ENCODE measurements around the gene GINS2. TPM values are rescaled to one million over a fixed set of nuclear protein-coding genes. Genes with fewer than 3 reads are reported as not detected.

GINS2 gene
- total RNA-seq, 1 experiment from 2014 or later, result 25.2 TPM

DNA sequence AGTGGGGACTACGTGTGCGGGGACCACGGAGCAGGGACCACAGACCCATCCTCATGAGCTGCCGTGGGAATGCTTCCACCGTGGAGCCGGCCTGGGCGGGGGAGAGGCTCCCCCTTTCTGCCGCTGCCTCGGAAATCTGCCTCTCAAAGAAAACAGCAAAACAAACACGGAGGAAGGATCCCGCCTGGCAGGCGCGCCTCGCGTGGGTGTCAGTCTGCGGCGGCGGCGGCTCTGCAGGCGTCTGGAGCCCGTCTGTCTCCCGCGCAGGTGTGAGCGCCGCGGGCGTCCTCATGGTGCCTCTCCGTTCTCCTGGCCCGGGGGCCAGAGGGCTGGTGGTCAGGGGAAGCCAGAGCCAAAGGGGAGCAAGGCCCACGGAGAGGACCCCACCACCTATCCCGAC, 48.2 kb downstream of the GINS2 start:
- H3K4me3 Mint-ChIP-seq (ENCODE audit: low read depth, unreplicated experiment), result no peak overlapping the region
- no peak for TF ChIP-seq CTCF (IDR thresholded peaks at IDR 0.05; ENCODE audit: unreplicated experiment)
- peaks cover 16% of the 10 kb centered on the region for H3K36me3 Mint-ChIP-seq (ENCODE audit: insufficient read depth, unreplicated experiment)
- H3K27ac Mint-ChIP-seq (ENCODE audit: unreplicated experiment), result no peak overlapping the region
- peaks cover 18% of the 10 kb centered on the region for H3K4me1 Mint-ChIP-seq (ENCODE audit: low read depth, unreplicated experiment)
- no peak for DNase-seq
- H3K9me3 Mint-ChIP-seq (ENCODE audit: low read depth, unreplicated experiment), result no peaks in the 10 kb centered on the region
- no TSS peak for BruUV-seq (replicated peaks)
- H3K27me3 Mint-ChIP-seq (ENCODE audit: unreplicated experiment), result no peaks in the 10 kb centered on the region
- intact Hi-C loops (cut with micrococcal nuclease; ENCODE audit: unreplicated experiment), result no loop called here
- CTCF ChIA-PET, result interaction anchor here (0.6 to 1.3 kb wide), 2 partner anchors 10 to 80 kb away, joined by 3 read pairs; no protein-coding TSS in a partner anchor

DNA sequence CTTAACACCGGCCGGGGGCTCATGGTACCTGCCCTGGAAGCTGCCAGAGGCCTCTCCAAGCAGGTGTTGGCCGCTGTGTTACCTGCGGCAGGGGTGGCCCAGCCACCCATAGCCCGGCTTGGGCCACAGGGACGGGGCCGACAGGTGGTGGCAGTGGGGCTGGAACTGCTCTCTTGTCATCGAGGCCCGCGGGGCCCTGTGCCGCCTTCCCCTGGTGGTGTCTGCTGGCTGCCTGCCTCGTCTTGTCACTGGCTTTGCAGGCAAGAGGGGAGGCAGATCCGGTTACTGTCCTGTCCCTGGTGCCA, 48.5 kb downstream of the GINS2 start:
- BruUV-seq (replicated peaks), result no TSS peak

DNA sequence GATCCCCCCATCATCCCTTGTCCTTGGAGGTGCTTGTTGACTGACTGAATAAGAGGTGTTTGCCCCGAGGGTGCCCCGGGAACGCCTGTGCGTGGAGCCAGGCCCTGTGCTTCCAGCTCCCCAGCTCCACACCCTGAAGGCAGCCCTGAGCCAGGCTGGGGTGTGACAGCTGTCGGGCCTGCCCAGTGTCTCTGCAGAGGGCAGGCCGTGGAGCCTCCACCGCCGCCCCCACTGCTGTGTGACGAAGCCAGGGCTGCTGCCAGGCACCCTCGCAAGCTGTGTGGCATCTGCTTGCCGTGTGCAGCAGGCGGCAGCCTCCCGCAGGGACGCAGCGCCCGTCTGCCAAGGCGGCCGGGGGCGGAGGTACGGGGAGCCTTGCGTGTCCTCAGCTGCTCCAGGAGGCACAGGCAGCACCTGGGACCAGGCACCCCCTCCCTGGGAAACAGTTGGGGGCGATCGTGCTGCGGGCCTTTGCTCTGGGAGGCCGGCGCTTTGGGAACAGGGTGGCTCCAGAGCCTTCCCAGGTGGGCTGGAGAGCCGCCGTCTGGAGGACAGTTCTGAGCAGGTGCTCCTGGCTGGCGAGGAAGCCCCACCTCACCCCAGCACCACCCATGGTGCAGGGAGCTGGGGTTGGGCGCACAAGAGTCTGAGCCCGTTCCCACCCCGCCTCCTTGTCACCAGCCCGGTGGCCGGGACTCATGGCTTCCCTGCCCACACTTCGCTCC, 49.1 kb downstream of the GINS2 start:
- Mint-ChIP-seq H3K27ac (ENCODE audit: unreplicated experiment) (no peak overlapping the region), H3K4me1 (ENCODE audit: low read depth, unreplicated experiment) (peaks cover 9% of the 10 kb centered on the region), H3K9me3 (ENCODE audit: low read depth, unreplicated experiment) (no peaks in the 10 kb centered on the region), H3K36me3 (ENCODE audit: insufficient read depth, unreplicated experiment) (peaks cover 10% of the 10 kb centered on the region), H3K4me3 (ENCODE audit: low read depth, unreplicated experiment) (no peak overlapping the region), H3K27me3 (ENCODE audit: unreplicated experiment) (no peaks in the 10 kb centered on the region)
- intact Hi-C loops (cut with micrococcal nuclease; ENCODE audit: unreplicated experiment), result no loop called here
- CTCF ChIA-PET, result interaction anchor here (0.6 to 1.3 kb wide), 2 partner anchors 11 to 79 kb away, joined by 3 read pairs; no protein-coding TSS in a partner anchor
- no peak for TF ChIP-seq CTCF (IDR thresholded peaks at IDR 0.05; ENCODE audit: unreplicated experiment)
- no peak for DNase-seq
- BruUV-seq (replicated peaks), result no TSS peak

More for the DNA sequence above, 48.5 kb downstream of the GINS2 start:
- intact Hi-C loops (cut with micrococcal nuclease; ENCODE audit: unreplicated experiment), result no loop called here
- TF ChIP-seq CTCF (IDR thresholded peaks at IDR 0.05; ENCODE audit: unreplicated experiment), result no peak
- no peaks in the 10 kb centered on the region for H3K9me3 Mint-ChIP-seq (ENCODE audit: low read depth, unreplicated experiment)
- DNase-seq, result no peak
- no peak overlapping the region for H3K27ac Mint-ChIP-seq (ENCODE audit: unreplicated experiment)
- peaks cover 15% of the 10 kb centered on the region for H3K36me3 Mint-ChIP-seq (ENCODE audit: insufficient read depth, unreplicated experiment)
- H3K27me3 Mint-ChIP-seq (ENCODE audit: unreplicated experiment), result no peaks in the 10 kb centered on the region
- CTCF ChIA-PET, result interaction anchor here (0.6 to 1.3 kb wide), 2 partner anchors 11 to 79 kb away, joined by 3 read pairs; no protein-coding TSS in a partner anchor
- H3K4me3 Mint-ChIP-seq (ENCODE audit: low read depth, unreplicated experiment), result no peak overlapping the region
- H3K4me1 Mint-ChIP-seq (ENCODE audit: low read depth, unreplicated experiment), result peaks cover 14% of the 10 kb centered on the region

- CTCF ChIA-PET, result interaction anchor here (1.3 kb wide), 1 partner anchor 12 kb away, joined by 3 read pairs; no protein-coding TSS in a partner anchor
- no TSS peak for BruUV-seq (replicated peaks)
- Mint-ChIP-seq H3K27ac (ENCODE audit: unreplicated experiment) (no peak overlapping the region), H3K4me3 (ENCODE audit: low read depth, unreplicated experiment) (no peak overlapping the region), H3K9me3 (ENCODE audit: low read depth, unreplicated experiment) (no peaks in the 10 kb centered on the region), H3K4me1 (ENCODE audit: low read depth, unreplicated experiment) (peaks cover under 1% of the 10 kb centered on the region), H3K27me3 (ENCODE audit: unreplicated experiment) (no peaks in the 10 kb centered on the region), H3K36me3 (ENCODE audit: insufficient read depth, unreplicated experiment) (peaks cover 7% of the 10 kb centered on the region)
- no peak for DNase-seq
- intact Hi-C loops (cut with micrococcal nuclease; ENCODE audit: unreplicated experiment), result no loop called here
- TF ChIP-seq CTCF (IDR thresholded peaks at IDR 0.05; ENCODE audit: unreplicated experiment), result no peak
Observed at GRCh38 chr16:85638695-85639409, 49.9 kb downstream of the GINS2 start.

All from Calu3 (cell line).